DND-41 (cell line): Measurements from ENCODE around the gene ZSWIM6.
"Not testable (repeated sequence)": the region's sequence is repeated elsewhere in the genome, so short reads cannot be mapped to it uniquely, and the experiment has no call there.

Source experiments
- ATAC-seq: fragments of 200-7000 bp; cut with Tn5 transposase; 3 replicates; pipeline ENCODE4 v1.9.1; 2021; ENCODE audit warnings: low read depth; ENCODE audit not compliant: insufficient read depth
- DNase-seq: peaks from one replicate; pipeline ENCODE4 v3.0.0-alpha.2; 2020
- H2AFZ ChIP-seq: 2 replicates; pipeline ENCODE4 v1.6.0; 2012; ENCODE audit warnings: low read depth, low read length
- H3K27ac ChIP-seq: 2 replicates; pipeline ENCODE4 v1.5.1; 2012; ENCODE audit warnings: low read length, inconsistent platforms
- H3K27me3 ChIP-seq: fragments of 200-600 bp; sonication (generic); 2 replicates; pipeline ENCODE4 v1.6.0; 2012; ENCODE audit warnings: low read length, mild to moderate bottlenecking, inconsistent platforms; ENCODE audit not compliant: insufficient read depth, poor library complexity
- H3K36me3 ChIP-seq: 2 replicates; pipeline ENCODE4 v1.5.1; 2012; ENCODE audit warnings: low read length, inconsistent platforms; ENCODE audit not compliant: insufficient read depth
- H3K4me1 ChIP-seq: 2 replicates; pipeline ENCODE4 v1.5.1; 2012; ENCODE audit warnings: mild to moderate bottlenecking, low read length; ENCODE audit not compliant: insufficient read depth
- H3K4me2 ChIP-seq: 2 replicates; pipeline ENCODE4 v1.6.0; 2012; ENCODE audit warnings: mild to moderate bottlenecking, moderate library complexity, low read length, inconsistent platforms; ENCODE audit not compliant: insufficient read depth
- H3K4me3 ChIP-seq, 2 experiments: fragments of 200-600 bp in 1 of 2; shearing (Covaris generic) in 1 of 2; 2 replicates each; pipeline ENCODE4 v1.5.1; 2012 to 2016; ENCODE audit warnings: inconsistent platforms in 2 of 2, low read length in 2 of 2, mild to moderate bottlenecking in 2 of 2, low read depth in 1 of 2, moderate library complexity in 1 of 2
- H3K79me2 ChIP-seq: 2 replicates; pipeline ENCODE4 v1.6.0; 2012; ENCODE audit warnings: low read length, inconsistent platforms; ENCODE audit not compliant: insufficient read depth
- H3K9ac ChIP-seq: 2 replicates; pipeline ENCODE4 v1.6.0; 2012; ENCODE audit warnings: low read depth, mild to moderate bottlenecking, inconsistent platforms, low read length, moderate library complexity
- H3K9me3 ChIP-seq: 2 replicates; pipeline ENCODE4 v1.5.1; 2012; ENCODE audit warnings: low read length, moderate library complexity, mild to moderate bottlenecking, inconsistent platforms; ENCODE audit not compliant: insufficient read depth, severe bottlenecking
- H4K20me1 ChIP-seq: 2 replicates; pipeline ENCODE4 v1.6.0; 2012; ENCODE audit warnings: low read length; ENCODE audit not compliant: insufficient read depth
- EZH2 ChIP-seq: IDR thresholded peaks from 3 replicates; pipeline ENCODE4 v1.6.1; 2012; ENCODE audit warnings: borderline replicate concordance, low read depth, mild to moderate bottlenecking, moderate library complexity, low read length, inconsistent platforms; ENCODE audit not compliant: severe bottlenecking
- TF ChIP-seq, protein P1 (sequence below): IDR thresholded peaks from 2 replicates; pipeline ENCODE4 v1.5.1; 2012; ENCODE audit warnings: borderline replicate concordance, low read length, moderate library complexity, mild to moderate bottlenecking; ENCODE audit not compliant: poor library complexity, severe bottlenecking; ENCODE audit errors: extremely low read depth

The ZSWIM6 gene

DNA sequence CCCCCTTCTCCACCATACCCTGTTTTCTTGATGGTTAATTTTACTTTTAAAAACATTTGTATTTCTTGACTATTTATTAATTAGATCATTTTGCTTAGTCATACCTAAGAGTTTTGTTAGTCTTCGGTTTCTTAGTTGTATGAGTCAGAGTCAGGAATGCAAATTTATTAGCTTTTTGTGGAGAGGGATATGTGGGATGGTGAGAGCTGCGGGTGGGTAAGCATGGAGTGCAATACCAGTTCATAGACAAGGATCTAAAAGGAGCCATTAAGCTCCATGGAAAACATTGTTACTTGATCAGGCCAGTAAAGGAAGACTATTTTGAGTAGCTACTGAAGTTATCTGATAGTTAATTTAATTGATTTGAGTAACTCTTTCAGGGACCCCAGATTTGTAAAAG, 77.5 kb downstream of the ZSWIM6 start:
- TF ChIP-seq, protein P1, sequence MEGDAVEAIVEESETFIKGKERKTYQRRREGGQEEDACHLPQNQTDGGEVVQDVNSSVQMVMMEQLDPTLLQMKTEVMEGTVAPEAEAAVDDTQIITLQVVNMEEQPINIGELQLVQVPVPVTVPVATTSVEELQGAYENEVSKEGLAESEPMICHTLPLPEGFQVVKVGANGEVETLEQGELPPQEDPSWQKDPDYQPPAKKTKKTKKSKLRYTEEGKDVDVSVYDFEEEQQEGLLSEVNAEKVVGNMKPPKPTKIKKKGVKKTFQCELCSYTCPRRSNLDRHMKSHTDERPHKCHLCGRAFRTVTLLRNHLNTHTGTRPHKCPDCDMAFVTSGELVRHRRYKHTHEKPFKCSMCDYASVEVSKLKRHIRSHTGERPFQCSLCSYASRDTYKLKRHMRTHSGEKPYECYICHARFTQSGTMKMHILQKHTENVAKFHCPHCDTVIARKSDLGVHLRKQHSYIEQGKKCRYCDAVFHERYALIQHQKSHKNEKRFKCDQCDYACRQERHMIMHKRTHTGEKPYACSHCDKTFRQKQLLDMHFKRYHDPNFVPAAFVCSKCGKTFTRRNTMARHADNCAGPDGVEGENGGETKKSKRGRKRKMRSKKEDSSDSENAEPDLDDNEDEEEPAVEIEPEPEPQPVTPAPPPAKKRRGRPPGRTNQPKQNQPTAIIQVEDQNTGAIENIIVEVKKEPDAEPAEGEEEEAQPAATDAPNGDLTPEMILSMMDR, result no peak
- no peak for TF ChIP-seq EZH2
- H3K27me3 ChIP-seq, result no peaks in the 10 kb centered on the region
- H2AFZ ChIP-seq, result no peak overlapping the region
- peak overlapping the region in 1 of 2 experiments; percentile 49; a peak in 1 of 4 replicates for H3K4me3 ChIP-seq
- no peaks in the 10 kb centered on the region for H3K9me3 ChIP-seq
- peaks cover 6% of the 10 kb centered on the region; the same call in 1 of the 2 replicates for H4K20me1 ChIP-seq
- no peak overlapping the region for H3K9ac ChIP-seq
- no peaks in the 10 kb centered on the region for H3K36me3 ChIP-seq
- ATAC-seq (no peak), DNase-seq (no peak)
- H3K27ac ChIP-seq, result no peak overlapping the region
- H3K4me1 ChIP-seq, result peaks cover 15% of the 10 kb centered on the region
- H3K79me2 ChIP-seq, result no peaks in the 10 kb centered on the region
- peak overlapping the region; percentile 64; the same call in 1 of the 2 replicates for H3K4me2 ChIP-seq

DNA sequence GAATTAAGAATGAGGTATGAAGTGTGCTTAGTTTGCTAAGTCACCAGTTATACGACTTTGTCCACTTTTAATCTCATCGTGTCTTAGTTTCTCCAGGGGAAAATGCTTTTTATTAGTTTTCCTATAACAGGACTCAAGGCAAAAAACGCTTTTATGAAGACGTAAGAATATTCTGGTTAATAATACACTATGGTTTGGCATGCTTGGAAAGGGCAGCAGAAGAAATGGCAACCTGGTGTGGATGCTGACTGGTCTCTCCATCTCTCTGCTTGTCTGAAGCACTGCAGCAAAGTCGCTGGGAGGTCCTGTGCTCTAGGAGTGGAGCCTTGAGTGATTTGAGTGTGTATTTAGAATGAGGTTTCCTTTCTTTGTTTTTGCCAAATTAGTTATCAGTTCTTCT, 78.8 kb downstream of the ZSWIM6 start:
- H3K9me3 ChIP-seq, result no peaks in the 10 kb centered on the region
- H2AFZ ChIP-seq, result no peak overlapping the region
- TF ChIP-seq, protein P1, result no peak
- TF ChIP-seq EZH2, result no peak
- no peak overlapping the region for H3K9ac ChIP-seq
- peaks cover 3% of the 10 kb centered on the region; the same call in 1 of the 2 replicates for H4K20me1 ChIP-seq
- no peak overlapping the region for H3K4me2 ChIP-seq
- ATAC-seq (no peak), DNase-seq (no peak)
- H3K4me1 ChIP-seq, result peaks cover 15% of the 10 kb centered on the region
- H3K36me3 ChIP-seq, result no peaks in the 10 kb centered on the region
- no peaks in the 10 kb centered on the region for H3K79me2 ChIP-seq
- no peak overlapping the region for H3K27ac ChIP-seq
- H3K27me3 ChIP-seq, result no peaks in the 10 kb centered on the region
- H3K4me3 ChIP-seq, result no peak overlapping the region

DNA sequence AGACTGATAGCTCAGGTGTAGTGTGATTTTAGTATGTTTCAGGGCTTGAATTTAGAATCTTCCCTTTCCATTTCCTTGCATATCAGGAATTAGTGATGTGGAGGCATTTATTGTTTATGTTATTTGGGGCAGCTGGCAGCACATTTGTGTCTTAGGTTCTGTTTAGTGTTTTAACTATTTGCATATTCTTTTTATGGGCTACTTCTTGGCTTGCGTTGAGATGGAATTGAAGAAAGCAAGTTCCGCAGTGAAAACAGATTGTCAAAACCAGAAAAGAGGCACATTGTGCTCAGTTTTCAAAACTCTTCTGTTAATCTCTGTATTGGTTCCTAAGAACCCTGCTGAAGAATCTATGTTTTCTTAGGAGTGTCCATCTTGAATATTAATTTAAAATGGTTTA, 80.3 kb downstream of the ZSWIM6 start:
- Histone ChIP-seq H3K4me2 (no peak overlapping the region), H3K27me3 (no peaks in the 10 kb centered on the region), H3K4me3 (no peak overlapping the region), H4K20me1 (peaks cover 3% of the 10 kb centered on the region; the same call in 1 of the 2 replicates), H3K79me2 (no peaks in the 10 kb centered on the region), H3K9ac (no peak overlapping the region), H3K27ac (no peak overlapping the region), H3K4me1 (peaks cover 15% of the 10 kb centered on the region), H2AFZ (no peak overlapping the region), H3K36me3 (no peaks in the 10 kb centered on the region), H3K9me3 (no peaks in the 10 kb centered on the region)
- DNase-seq (no peak), ATAC-seq (no peak)
- no peak for TF ChIP-seq EZH2
- TF ChIP-seq, protein P1, result no peak

DNA sequence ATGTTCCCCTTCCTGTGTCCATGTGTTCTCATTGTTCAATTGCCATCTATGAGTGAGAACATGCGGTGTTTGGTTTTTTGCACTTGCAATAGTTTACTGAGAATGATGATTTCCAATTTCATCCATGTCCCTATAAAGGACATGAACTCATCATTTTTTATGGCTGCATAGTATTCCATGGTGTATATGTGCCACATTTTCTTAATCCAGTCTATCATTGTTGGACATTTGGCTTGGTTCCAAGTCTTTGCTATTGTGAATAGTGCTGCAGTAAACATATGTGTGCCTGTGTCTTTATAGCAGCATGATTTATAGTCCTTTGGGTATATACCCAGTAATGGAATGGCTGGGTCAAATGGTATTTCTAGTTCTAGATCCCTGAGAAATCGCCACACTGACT, 81.1 kb downstream of the ZSWIM6 start:
- not testable (repeated sequence) for H3K79me2 ChIP-seq, H2AFZ ChIP-seq, H3K4me2 ChIP-seq, ATAC-seq, H4K20me1 ChIP-seq, H3K36me3 ChIP-seq, DNase-seq, H3K4me3 ChIP-seq, H3K9ac ChIP-seq, H3K27me3 ChIP-seq, H3K27ac ChIP-seq, H3K9me3 ChIP-seq
- peaks cover 15% of the 10 kb centered on the region for H3K4me1 ChIP-seq
